ENCODE measurements around the gene EGFL8.
A peak's percentile ranks its signal among the peaks of the same experiment; 100 is the strongest.

The EGFL8 gene

DNA sequence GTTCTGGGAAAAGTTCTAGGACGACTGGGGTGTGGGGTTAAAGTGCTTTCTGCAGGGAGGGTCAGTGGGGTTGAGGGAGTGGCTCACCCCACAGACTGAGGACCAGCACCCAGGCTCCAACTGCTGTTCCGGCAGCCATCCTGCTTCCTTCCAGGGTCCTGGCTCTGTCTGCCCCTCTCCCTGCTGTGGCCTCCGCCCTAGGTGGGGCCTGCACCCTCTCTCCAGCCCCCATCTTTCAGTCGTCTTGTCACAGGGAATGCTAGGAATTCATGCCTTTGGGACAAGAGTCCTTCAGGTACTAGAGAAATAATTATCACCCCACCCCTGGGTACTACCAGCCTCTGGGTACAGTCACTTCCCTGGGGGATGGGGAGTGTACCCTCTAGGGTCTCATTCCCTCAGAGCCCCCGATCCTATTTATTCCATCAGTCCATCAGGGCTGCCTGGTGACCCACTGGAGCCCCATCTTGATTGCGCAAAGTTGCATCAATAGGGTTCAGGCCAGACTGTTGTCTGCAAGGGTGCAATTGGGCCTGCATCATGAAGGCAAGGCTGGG lies 19.8 kb downstream of the EGFL8 start, which contains the start of gene AGER:
Gene AGER, minus strand, starts transcription at position 170 of the 557 bp plus-strand sequence. Its CDS starts 31 bp downstream, at position 139.
- TF ChIP-seq NFIC (IDR thresholded peaks at IDR 0.05) (no peak), MAX (IDR thresholded peaks at IDR 0.05) (no peak), TEAD4 (IDR thresholded peaks at IDR 0.05) (no peak), ZBTB7A (IDR thresholded peaks at IDR 0.05; ENCODE audit: low read depth) (no peak), CEBPB (IDR thresholded peaks at IDR 0.05) (peak; percentile 45; the same call in 1 of the 2 replicates), TCF12 (IDR thresholded peaks at IDR 0.05; ENCODE audit: low read depth) (no peak), USF1 (IDR thresholded peaks at IDR 0.05) (no peak), YY1 (IDR thresholded peaks at IDR 0.05; ENCODE audit: low read depth) (no peak)
- TF ChIP-seq, protein P1, sequence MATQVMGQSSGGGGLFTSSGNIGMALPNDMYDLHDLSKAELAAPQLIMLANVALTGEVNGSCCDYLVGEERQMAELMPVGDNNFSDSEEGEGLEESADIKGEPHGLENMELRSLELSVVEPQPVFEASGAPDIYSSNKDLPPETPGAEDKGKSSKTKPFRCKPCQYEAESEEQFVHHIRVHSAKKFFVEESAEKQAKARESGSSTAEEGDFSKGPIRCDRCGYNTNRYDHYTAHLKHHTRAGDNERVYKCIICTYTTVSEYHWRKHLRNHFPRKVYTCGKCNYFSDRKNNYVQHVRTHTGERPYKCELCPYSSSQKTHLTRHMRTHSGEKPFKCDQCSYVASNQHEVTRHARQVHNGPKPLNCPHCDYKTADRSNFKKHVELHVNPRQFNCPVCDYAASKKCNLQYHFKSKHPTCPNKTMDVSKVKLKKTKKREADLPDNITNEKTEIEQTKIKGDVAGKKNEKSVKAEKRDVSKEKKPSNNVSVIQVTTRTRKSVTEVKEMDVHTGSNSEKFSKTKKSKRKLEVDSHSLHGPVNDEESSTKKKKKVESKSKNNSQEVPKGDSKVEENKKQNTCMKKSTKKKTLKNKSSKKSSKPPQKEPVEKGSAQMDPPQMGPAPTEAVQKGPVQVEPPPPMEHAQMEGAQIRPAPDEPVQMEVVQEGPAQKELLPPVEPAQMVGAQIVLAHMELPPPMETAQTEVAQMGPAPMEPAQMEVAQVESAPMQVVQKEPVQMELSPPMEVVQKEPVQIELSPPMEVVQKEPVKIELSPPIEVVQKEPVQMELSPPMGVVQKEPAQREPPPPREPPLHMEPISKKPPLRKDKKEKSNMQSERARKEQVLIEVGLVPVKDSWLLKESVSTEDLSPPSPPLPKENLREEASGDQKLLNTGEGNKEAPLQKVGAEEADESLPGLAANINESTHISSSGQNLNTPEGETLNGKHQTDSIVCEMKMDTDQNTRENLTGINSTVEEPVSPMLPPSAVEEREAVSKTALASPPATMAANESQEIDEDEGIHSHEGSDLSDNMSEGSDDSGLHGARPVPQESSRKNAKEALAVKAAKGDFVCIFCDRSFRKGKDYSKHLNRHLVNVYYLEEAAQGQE (IDR thresholded peaks at IDR 0.05; ENCODE audit: low read depth), result no peak

DNA sequence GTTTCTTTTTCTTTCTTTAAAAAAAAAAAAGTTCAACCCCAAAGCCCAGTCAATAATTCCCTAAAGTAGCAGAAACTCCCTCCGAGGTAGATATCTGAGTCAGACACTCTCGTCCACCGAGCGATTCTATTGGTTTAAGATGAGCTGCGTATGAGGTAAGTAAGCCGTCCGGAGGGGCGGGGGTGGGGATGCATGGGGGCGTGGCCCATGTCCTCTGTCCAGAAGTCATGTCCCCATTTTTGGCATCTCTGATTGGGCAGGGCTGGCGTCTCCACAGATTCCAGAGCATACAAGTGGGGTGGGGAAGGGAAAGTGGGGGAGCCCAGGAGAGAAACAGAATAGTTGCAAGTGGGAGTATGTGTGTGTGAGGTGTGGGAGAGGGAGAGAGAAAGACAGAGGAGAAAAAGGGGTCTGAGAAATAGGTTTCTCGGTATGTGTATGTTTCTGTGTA lies 21.3 kb downstream of the EGFL8 start:
- 0 out of 2 replicates have a peak, but pooled peaks have one; percentile 22 for TF ChIP-seq CREB1 (IDR thresholded peaks at IDR 0.05; ENCODE audit: low read depth)

DNA sequence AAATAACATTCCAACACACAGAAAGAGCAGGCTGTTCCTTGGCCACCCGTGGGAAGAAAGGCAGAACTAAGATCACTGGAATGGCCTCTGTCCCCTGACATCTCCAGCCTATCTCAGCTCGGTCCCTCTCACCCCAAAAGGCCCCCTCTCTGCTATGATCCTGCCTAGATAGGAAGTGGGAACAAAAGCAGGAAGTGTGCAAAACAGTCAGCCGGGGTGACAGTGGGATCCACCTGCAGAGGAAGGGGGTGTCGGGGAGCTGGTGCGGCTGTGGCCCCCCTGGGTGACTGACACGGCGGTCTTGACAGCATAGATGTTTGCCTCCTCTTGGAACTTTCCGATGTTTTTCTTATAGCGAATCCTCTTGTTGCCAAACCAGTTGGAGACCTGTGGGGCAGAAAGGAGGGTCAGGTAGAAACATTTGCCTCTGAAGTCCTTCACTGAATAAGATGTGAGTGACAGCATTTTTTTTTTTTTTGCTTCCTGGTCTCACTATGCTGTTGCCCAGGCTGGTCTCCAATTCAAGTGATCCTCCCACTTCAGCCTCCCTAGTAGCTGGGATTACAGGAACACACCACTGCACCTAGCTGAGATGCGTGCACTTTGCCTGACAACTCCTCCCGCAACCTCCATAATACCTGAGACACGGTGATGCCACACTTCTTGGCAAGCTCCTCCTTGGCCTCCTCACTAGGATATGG lies 22.8 kb downstream of the EGFL8 start:
- TF ChIP-seq USF1 (IDR thresholded peaks at IDR 0.05), result no peak
- TF ChIP-seq EGR1 (IDR thresholded peaks at IDR 0.05), result no peak
- TF ChIP-seq YY1 (IDR thresholded peaks at IDR 0.05; ENCODE audit: low read depth), result no peak
- no peak for TF ChIP-seq ZBTB7A (IDR thresholded peaks at IDR 0.05; ENCODE audit: low read depth)
- TF ChIP-seq, protein P1 (IDR thresholded peaks at IDR 0.05; ENCODE audit: low read depth), result no peak
- no peak for TF ChIP-seq CREB1 (IDR thresholded peaks at IDR 0.05; ENCODE audit: low read depth)
- TF ChIP-seq NFIC (IDR thresholded peaks at IDR 0.05), result no peak
- no peak for TF ChIP-seq MAX (IDR thresholded peaks at IDR 0.05)
- TF ChIP-seq RAD21 (IDR thresholded peaks at IDR 0.05; ENCODE audit: low read depth), result no peak

- TF ChIP-seq CEBPB (IDR thresholded peaks at IDR 0.05) (no peak), CREB1 (IDR thresholded peaks at IDR 0.05; ENCODE audit: low read depth) (no peak), EP300 (IDR thresholded peaks at IDR 0.05; ENCODE audit: borderline replicate concordance) (no peak), USF1 (IDR thresholded peaks at IDR 0.05) (no peak)
- TF ChIP-seq, protein P1 (IDR thresholded peaks at IDR 0.05; ENCODE audit: low read depth), result no peak
These were observed 24.1 kb downstream of the EGFL8 start for GRCh38 chr6:32188381-32189068.
